Measurements from ENCODE around the gene PCCA.
"Not testable (repeated sequence)": the region's sequence is repeated elsewhere in the genome, so short reads cannot be mapped to it uniquely, and the experiment has no call there.

PCCA gene

DNA sequence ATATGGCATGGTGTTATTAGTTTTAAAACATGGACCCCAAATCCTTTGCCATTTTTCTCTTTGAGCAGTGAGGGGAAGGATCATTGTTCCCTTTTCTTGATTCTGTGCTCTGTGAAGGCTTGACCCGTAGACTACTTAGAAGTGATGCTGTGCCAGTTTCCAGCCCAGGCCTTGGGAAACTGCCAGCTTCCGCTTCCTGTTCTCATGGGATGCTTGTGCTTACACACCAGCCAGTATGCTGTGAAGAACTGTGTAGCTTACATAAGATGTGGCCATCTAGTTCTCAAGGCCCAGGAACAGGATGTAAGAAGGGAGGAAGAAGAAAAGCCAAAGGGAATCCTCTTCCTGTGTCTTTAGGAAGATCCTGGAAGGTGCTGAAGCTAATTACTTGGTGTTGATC is 180.9 kb downstream of the PCCA start:
- no peak for ATAC-seq
- H3K36me3 Mint-ChIP-seq, result peaks cover 39% of the 10 kb centered on the region

DNA sequence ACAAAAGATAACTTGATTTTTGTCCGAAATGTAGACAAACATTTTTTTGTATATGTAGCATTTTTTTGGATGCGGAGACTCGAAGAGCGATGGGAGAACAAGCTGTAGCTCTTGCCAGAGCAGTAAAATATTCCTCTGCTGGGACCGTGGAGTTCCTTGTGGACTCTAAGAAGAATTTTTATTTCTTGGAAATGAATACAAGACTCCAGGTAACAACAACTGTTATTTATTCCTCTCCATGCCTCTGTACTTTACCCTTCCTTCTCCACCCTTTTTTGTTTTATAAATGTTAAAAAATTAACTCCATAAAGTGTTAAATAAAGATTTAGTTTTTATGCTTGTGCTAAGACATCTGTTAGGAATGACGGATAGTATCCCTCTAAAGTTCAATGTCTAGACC is 184.2 kb downstream of the PCCA start:
- Mint-ChIP-seq H3K27ac (no peak overlapping the region), H3K27me3 (no peaks in the 10 kb centered on the region), H3K4me3 (no peak overlapping the region), H3K9me3 (no peaks in the 10 kb centered on the region), H3K36me3 (peaks cover 48% of the 10 kb centered on the region), H3K4me1 (no peaks in the 10 kb centered on the region)
- ATAC-seq, result no peak

More for the DNA sequence above, 180.9 kb downstream of the PCCA start:
- Mint-ChIP-seq H3K4me3 (no peak overlapping the region), H3K4me1 (no peaks in the 10 kb centered on the region), H3K27me3 (no peaks in the 10 kb centered on the region), H3K9me3 (no peaks in the 10 kb centered on the region), H3K27ac (no peak overlapping the region)

DNA sequence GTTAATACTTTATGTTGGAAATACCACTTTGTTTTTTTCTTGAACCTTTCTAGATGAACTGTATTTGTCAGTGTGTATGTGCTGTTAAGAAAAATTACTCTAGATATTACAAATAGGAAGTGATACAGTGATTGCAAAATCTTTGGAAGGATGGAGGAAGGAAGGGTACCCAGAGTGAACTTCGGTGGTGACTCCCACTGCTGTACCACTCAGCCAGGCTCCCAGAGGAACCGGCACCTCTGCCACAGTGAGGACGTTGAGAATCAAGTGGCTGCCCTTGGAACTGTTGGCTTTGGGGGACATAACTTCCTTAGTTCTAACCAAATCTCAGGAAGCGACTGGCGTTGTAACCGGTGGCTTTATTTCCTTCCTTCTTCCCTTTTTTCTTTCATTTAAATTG is 184.7 kb downstream of the PCCA start:
- H3K27me3 Mint-ChIP-seq, result no peaks in the 10 kb centered on the region
- H3K4me1 Mint-ChIP-seq, result no peaks in the 10 kb centered on the region
- no peak for ATAC-seq
- no peaks in the 10 kb centered on the region for H3K9me3 Mint-ChIP-seq
- H3K27ac Mint-ChIP-seq, result no peak overlapping the region
- H3K4me3 Mint-ChIP-seq, result no peak overlapping the region
- peaks cover 45% of the 10 kb centered on the region for H3K36me3 Mint-ChIP-seq

DNA sequence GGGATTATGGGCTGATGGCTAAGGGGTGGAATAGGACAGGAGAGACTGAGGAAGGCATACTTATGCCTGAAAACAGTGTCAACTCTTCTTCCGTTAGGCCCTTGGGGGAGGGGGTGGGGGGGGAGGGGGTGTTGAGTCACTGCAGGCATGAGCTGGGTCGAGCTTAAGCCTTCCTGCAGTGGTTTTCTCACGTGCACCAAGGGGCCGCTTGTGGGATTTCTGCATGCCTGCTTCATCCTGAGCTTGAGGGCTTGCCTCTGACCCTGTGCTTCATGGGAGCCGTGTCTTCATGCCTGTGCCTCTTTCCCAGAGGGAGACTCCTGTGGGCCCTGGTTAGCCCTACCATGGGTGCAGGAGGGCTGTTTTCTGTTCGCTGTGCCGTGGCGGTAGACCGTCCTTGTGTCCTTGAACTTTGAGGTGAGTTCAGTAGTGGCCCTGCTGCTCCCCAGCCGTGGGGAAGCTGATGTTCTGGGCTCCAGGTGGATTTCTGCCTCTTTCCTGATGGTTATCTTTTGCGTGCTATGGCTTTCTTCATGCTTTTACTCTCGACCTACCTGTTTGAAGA is 186.1 kb downstream of the PCCA start:
- Mint-ChIP-seq H3K36me3 (peaks cover 35% of the 10 kb centered on the region), H3K9me3 (no peaks in the 10 kb centered on the region), H3K27ac (no peak overlapping the region), H3K4me1 (no peaks in the 10 kb centered on the region), H3K27me3 (no peaks in the 10 kb centered on the region), H3K4me3 (no peak overlapping the region)
- ATAC-seq, result no peak

DNA sequence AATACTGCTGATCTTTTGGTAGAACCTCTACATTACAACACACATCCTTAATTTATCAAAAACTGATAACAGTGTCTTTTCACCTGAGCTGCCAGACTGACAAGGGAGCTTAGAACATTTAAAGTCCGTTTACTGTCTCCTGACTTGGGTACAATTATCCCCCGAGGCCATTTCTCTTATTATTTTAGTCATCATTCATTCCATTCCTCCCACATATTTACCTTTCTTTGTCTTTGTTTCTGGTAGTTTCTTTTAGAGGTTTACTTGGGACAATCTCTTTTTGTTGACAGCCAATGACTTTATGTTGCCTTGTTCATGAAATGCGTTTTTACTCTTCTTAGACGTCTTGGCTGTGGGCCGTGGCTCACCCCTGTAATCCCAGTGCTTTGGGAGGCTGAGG is 186.9 kb downstream of the PCCA start:
- no peak for ATAC-seq
- H3K27ac Mint-ChIP-seq, result no peak overlapping the region
- no peaks in the 10 kb centered on the region for H3K9me3 Mint-ChIP-seq
- no peaks in the 10 kb centered on the region for H3K27me3 Mint-ChIP-seq
- no peaks in the 10 kb centered on the region for H3K4me1 Mint-ChIP-seq
- no peak overlapping the region for H3K4me3 Mint-ChIP-seq
- peaks cover 40% of the 10 kb centered on the region for H3K36me3 Mint-ChIP-seq

DNA sequence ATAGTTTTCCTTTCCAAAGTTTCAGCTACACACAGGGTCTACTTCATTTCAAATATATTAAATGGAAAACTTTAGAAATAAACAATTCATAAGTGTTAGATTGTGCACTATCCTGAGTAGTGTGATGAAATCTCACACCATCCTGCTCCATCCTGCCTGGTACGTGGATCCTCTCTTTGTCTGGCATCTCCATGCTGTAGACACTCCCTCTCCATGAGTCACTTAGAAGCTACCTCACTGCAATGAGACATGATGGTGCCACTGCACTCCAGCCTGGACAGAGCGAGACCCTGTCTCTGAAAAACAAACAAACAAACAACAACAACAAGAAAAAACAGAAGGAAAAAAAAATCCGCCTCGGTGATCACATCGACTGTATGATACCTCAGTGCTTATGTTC is 191.8 kb downstream of the PCCA start:
- Mint-ChIP-seq H3K4me1 (no peaks in the 10 kb centered on the region), H3K27me3 (no peaks in the 10 kb centered on the region), H3K27ac (no peak overlapping the region)

DNA sequence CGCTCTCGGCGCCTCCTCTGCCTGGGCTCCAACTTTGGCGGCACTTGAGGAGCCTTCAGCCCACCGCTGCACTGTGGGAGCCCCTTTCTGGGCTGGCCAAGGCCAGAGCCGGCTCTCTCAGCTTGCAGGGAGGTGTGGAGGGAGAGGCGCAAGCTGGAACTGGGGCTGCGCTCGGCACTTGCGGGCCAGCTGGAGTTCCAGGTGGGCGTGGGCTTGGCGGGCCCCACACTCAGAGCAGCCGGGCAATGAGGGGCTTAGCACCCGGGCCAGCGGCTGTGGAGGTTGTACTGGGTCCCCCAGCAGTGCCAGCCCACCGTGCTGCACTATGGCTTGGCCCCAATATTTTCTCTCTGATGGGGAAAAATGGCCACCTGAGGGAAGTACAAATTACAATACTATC is 193.4 kb downstream of the PCCA start:
- not testable (repeated sequence) for ATAC-seq, H3K27ac Mint-ChIP-seq, H3K27me3 Mint-ChIP-seq, H3K4me1 Mint-ChIP-seq, H3K9me3 Mint-ChIP-seq, H3K4me3 Mint-ChIP-seq
- H3K36me3 Mint-ChIP-seq, result peaks cover 25% of the 10 kb centered on the region

More for the DNA sequence above, 191.8 kb downstream of the PCCA start:
- no peak for ATAC-seq
- Mint-ChIP-seq H3K9me3 (no peaks in the 10 kb centered on the region), H3K36me3 (peaks cover 36% of the 10 kb centered on the region), H3K4me3 (no peak overlapping the region)

DNA sequence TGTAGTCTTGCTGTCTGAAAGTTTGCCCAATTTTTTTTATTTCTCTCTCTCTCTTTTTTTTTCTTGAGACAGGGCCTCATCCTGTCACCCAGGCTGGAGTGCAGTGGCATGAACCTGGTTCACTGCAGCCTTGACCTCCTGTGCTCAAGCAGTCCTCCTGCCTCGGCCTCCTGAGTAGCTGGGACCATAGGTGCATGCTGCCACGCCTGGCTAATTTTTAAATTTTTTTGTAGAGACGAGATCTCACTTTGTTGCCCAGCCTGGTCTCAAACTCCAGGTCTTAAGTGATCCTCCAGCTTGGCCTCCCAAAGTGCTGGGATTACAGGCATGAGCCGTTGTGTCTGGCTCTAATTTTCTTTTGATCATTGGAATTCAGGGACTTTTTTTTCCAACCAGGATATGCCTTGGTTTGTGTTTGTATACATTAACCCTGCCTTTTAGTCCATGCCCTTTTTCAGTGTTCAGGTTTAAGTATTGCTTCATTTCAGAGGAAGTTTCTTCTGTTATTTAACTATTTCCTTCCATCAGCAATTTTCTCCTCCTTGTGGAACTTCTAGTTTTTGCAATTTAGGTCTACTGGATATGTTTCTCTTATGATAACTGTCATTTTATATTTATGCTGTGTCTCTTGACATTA is 201.4 kb downstream of the PCCA start:
- no peaks in the 10 kb centered on the region for H3K27me3 Mint-ChIP-seq
- no peaks in the 10 kb centered on the region for H3K9me3 Mint-ChIP-seq
- no peak for ATAC-seq
- no peak overlapping the region for H3K27ac Mint-ChIP-seq
- H3K36me3 Mint-ChIP-seq, result peaks cover 22% of the 10 kb centered on the region
- no peaks in the 10 kb centered on the region for H3K4me1 Mint-ChIP-seq
- no peak overlapping the region for H3K4me3 Mint-ChIP-seq

DNA sequence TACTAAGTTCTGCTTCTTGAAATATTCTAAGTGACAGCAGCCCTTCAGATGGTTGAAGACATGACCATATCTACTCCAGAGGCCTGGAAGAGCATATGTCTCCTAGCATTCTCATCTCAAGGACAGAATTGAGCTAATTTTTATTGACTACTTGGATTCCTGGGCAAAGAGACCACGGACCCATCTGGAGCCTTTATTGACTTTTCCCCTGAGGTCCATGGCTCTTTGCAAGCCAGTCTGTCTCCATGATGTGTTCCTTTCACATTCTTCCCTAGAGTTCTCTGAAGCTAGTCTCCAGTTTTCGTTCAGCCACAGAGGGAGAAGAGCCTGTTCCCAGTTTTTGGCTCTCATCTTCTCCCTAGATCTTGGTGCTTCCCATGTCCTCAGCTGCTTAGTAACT is 202.7 kb downstream of the PCCA start:
- Mint-ChIP-seq H3K9me3 (no peaks in the 10 kb centered on the region), H3K36me3 (peaks cover 22% of the 10 kb centered on the region), H3K27ac (no peak overlapping the region), H3K4me1 (no peaks in the 10 kb centered on the region), H3K4me3 (no peak overlapping the region), H3K27me3 (no peaks in the 10 kb centered on the region)
- ATAC-seq, result no peak

DNA sequence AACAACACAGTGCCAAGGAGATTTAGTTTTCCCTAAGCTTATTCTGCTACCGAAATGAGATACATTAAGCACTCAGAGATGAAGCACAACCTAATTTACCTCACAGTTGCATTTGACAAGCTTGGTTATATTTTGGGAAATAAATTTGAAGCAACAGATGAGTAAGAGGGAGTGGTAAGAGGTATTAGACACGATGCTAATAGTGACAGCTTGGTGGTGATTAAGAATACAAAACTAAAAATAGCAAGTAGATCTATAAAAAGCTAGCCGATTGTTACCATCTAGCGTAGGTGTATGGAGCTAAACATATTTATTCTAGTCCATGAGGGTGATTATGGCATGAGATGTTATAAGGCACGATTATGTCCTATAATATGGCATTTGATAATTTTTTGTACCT is 208.5 kb downstream of the PCCA start:
- Mint-ChIP-seq H3K36me3 (peaks cover 6% of the 10 kb centered on the region), H3K27me3 (no peaks in the 10 kb centered on the region), H3K4me1 (no peaks in the 10 kb centered on the region), H3K4me3 (no peak overlapping the region), H3K9me3 (peaks cover 3% of the 10 kb centered on the region), H3K27ac (no peak overlapping the region)
- no peak for ATAC-seq

DNA sequence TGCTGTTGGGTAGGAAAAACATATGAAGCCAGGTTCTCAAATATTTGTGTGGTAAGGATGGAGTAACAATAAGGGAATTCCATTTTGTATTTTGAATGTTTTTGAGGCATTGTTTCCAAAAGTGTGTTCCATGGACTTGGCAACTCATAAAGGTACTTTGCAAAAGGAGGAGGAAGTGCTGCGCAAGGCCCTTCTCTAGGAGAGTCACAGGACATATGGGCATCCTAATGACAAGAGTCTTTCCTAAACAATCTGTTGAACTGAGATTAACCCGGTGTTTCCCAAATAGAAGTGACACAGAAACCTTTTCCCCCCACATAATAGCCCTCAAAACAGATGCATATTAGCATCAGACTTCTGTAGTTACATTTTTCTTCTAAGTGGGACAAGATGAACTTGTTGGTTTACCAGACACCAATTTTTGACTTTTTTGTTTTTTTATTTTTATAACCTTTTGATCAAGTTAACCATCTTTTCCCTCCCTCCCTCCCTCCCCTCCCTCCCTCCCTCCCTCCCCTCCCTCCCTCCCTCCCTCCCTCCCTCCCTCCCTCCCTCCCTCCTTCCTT is 209.3 kb downstream of the PCCA start:
- Mint-ChIP-seq H3K4me1 (no peaks in the 10 kb centered on the region), H3K27ac (no peak overlapping the region)
- ATAC-seq, result no peak

DNA sequence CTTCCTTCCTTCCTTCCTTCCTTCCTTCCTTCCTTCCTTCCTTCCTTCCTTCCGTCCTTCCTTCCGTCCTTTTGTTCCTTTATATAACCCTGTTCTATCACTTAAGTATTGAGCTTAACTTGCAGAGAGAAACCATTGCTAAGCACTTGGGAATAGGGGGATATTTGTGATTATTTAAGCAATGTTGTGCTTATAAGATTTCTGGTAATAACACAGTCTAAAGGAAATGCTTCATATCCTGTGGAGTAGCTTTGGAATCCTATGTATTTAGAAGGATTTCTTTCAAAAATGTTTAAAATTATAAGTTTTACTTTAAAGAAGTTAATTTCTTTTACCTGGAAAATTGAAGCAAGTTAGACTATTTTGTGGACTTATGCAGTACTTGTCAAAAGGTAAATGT is 209.8 kb downstream of the PCCA start:
- Mint-ChIP-seq H3K9me3 (peaks cover 3% of the 10 kb centered on the region), H3K27ac (no peak overlapping the region), H3K4me1 (no peaks in the 10 kb centered on the region), H3K27me3 (no peaks in the 10 kb centered on the region), H3K4me3 (no peak overlapping the region), H3K36me3 (peaks cover 6% of the 10 kb centered on the region)
- no peak for ATAC-seq

More for the DNA sequence above, 209.3 kb downstream of the PCCA start:
- no peaks in the 10 kb centered on the region for H3K27me3 Mint-ChIP-seq
- H3K4me3 Mint-ChIP-seq, result no peak overlapping the region
- peaks cover 3% of the 10 kb centered on the region for H3K9me3 Mint-ChIP-seq
- peaks cover 6% of the 10 kb centered on the region for H3K36me3 Mint-ChIP-seq

DNA sequence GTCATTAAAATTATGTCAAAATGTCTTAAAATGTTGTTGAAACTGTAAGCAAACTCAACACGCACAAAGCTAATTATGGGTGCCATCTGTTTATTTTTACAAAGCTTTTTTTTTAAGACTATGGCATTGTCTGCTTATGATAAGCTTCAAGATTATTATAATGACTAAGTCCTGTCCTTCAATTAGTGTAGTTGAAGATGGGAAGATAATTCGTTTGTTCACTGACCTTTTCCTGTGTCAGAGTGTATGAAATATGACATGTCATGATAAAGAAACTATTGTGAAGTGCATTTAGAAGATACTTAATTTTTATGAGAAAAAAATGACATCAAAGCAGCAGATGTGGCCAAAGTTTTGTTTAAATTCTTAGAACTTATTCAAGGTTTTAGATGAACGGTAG is 211.3 kb downstream of the PCCA start:
- Mint-ChIP-seq H3K36me3 (peaks cover 6% of the 10 kb centered on the region), H3K27me3 (no peaks in the 10 kb centered on the region), H3K4me3 (no peak overlapping the region), H3K27ac (no peak overlapping the region), H3K4me1 (no peaks in the 10 kb centered on the region), H3K9me3 (peaks cover 3% of the 10 kb centered on the region)
- no peak for ATAC-seq

DNA sequence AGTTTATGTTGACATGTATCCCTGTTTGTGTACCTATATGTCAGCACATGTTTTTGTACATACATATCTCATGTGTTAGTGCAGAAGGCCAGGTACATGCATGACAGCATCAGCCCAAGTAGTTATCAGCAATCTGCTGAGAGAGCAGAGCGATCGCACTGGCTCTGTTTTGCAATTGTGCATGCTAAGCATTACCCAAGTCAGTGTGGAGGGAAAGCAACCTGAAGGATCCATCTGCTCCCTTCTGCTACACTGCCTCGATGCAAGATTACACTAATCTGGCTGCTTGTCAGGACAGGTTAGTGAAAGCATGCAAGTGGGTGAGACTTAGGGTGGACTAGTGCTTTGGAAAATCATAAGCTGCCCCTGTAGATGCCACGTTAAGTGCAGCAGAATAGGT is 211.8 kb downstream of the PCCA start:
- Mint-ChIP-seq H3K27ac (no peak overlapping the region), H3K9me3 (peaks cover 3% of the 10 kb centered on the region), H3K4me1 (no peaks in the 10 kb centered on the region), H3K27me3 (no peaks in the 10 kb centered on the region), H3K4me3 (no peak overlapping the region), H3K36me3 (peaks cover 6% of the 10 kb centered on the region)
- ATAC-seq, result no peak

DNA sequence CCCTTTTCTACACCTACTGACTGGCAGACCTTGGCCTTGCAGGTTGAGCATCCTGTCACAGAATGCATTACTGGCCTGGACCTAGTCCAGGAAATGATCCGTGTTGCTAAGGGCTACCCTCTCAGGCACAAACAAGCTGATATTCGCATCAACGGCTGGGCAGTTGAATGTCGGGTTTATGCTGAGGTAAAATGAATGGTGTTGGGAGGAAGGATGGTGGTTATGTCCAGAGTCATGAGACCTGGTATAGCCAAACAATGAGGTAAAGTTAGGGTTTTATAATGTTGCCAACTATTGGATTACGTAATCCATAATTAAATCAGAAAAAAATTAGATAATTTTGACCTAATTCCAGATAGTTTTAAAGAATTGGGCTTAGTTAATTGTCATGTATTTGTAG is 212.5 kb downstream of the PCCA start:
- peaks cover 6% of the 10 kb centered on the region for H3K36me3 Mint-ChIP-seq
- H3K9me3 Mint-ChIP-seq, result peaks cover 3% of the 10 kb centered on the region
- no peak for ATAC-seq
- no peaks in the 10 kb centered on the region for H3K27me3 Mint-ChIP-seq
- no peaks in the 10 kb centered on the region for H3K4me1 Mint-ChIP-seq
- H3K4me3 Mint-ChIP-seq, result no peak overlapping the region
- no peak overlapping the region for H3K27ac Mint-ChIP-seq

DNA sequence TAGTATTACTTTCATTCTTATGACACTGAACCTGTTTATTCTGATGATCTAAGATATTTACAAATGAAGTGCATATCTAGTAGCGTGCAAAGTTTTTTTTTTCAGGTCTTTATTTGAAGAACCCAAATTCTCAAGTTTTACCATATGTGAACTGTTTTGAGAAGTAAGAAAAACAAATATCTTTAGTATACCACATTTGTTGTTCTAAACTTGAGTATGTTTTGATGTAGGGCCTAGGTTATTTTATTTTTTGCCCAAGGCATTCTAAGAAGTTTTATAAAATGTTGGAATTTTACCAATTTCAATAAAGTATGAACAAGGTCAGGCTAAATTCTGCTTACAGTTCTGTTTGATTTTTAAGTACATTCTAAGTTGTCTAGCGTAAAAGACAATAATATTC is 213.5 kb downstream of the PCCA start:
- Mint-ChIP-seq H3K36me3 (peaks cover 6% of the 10 kb centered on the region), H3K27ac (no peak overlapping the region), H3K27me3 (no peaks in the 10 kb centered on the region), H3K4me3 (no peak overlapping the region), H3K9me3 (peaks cover 3% of the 10 kb centered on the region), H3K4me1 (no peaks in the 10 kb centered on the region)
- no peak for ATAC-seq
